Activated B cell treated with CpG ODN at 0.5 μM for 24 hours (primary cell): Measurements from ENCODE around the gene SYNDIG1L. TPM values are rescaled to one million over a fixed set of nuclear protein-coding genes. Genes with fewer than 3 reads are reported as not detected.

Experiments used
- ATAC-seq: fragments of 200-7000 bp; cut with Tn5 transposase; one replicate; pipeline ENCODE4 v1.10.0; 2021; ENCODE audit warnings: low read depth, mild to moderate bottlenecking, moderate library complexity
- CTCF ChIA-PET: fragments of 350-600 bp; sonication (Branson Sonifier 250); formaldehyde crosslinking; loops from one replicate; lab custom pipeline; 2021; ENCODE audit warnings: antibody characterized with exemption; lab: Charles Lee
- POLR2A ChIA-PET: fragments of 350-600 bp; sonication (Branson Sonifier 250); formaldehyde crosslinking; loops from one replicate; lab custom pipeline; 2021; ENCODE audit warnings: antibody characterized with exemption; lab: Charles Lee
- DNase-seq: peaks from one replicate; pipeline ENCODE4 v3.0.0; 2022
- H3K27ac Mint-ChIP-seq: one replicate; pipeline ENCODE4 v1.8.0; 2020; ENCODE audit warnings: mixed read lengths
- H3K27me3 Mint-ChIP-seq: one replicate; pipeline ENCODE4 v1.8.0; 2021; ENCODE audit warnings: mixed read lengths
- H3K36me3 Mint-ChIP-seq: one replicate; pipeline ENCODE4 v1.8.0; 2021; ENCODE audit warnings: low read depth, mixed read lengths
- H3K4me1 Mint-ChIP-seq: one replicate; pipeline ENCODE4 v1.8.0; 2021; ENCODE audit warnings: mixed read lengths
- H3K4me3 Mint-ChIP-seq: one replicate; pipeline ENCODE4 v1.8.0; 2020; ENCODE audit warnings: mild to moderate bottlenecking, mixed read lengths
- H3K9me3 Mint-ChIP-seq: one replicate; pipeline ENCODE4 v1.8.0; 2020; ENCODE audit warnings: mixed read lengths
- intact Hi-C: fragments of 100-400 bp; cut with micrococcal nuclease; formaldehyde crosslinking; loops from one replicate; pipeline ENCODE4 v1.15.1; 2024
- total RNA-seq: library from RNA; stranded (reverse); gene quantifications from 2 replicates; pipeline ENCODE4 v1.2.3, GENCODE V29; 2022
- TF ChIP-seq, protein P1 (sequence below): fragments of 200-600 bp; IDR thresholded peaks from one replicate; pipeline ENCODE4 v1.8.0; 2022; ENCODE audit warnings: antibody characterized with exemption, mild to moderate bottlenecking

The SYNDIG1L gene
- total RNA-seq, 1 donor from 2014 or later: not detected

DNA sequence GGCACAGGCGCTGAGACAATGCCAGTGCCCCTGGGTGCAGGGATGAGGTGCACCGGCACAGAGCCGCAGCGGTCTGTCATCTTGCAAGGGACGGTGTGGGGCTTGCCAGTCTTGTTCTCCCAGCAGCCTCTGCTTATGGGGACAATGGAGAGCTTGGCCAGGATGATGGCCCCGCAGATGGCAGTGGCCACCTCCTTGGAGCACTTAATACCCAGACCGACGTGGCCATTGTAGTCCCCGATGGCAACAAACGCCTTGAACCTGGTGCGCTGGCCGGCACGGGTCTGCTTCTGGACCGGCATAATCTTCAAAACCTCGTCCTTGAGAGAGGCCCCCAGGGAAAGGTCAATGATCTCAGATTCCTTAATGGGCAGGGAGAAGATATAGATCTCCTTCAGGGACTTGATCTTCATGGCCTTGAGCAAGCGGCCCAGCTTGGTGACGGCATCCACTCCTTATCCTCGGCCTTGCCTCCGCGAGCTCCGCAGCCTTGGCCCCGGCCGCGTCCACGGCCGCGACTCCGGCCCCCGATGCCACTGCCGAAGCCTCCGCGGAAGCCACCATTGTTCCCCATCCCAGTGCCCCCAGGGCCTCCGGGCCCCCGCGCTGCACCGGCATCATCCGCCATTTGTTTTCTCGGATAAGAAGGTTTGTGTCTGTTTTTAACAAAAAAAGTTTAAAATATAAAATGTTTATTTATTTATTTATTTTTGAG, 47.9 kb downstream of the SYNDIG1L start:
- Mint-ChIP-seq H3K4me1 (no peaks in the 10 kb centered on the region), H3K27ac (no peak overlapping the region), H3K36me3 (no peaks in the 10 kb centered on the region), H3K9me3 (no peaks in the 10 kb centered on the region), H3K4me3 (no peak overlapping the region), H3K27me3 (peaks cover 2% of the 10 kb centered on the region)
- TF ChIP-seq, protein P1, sequence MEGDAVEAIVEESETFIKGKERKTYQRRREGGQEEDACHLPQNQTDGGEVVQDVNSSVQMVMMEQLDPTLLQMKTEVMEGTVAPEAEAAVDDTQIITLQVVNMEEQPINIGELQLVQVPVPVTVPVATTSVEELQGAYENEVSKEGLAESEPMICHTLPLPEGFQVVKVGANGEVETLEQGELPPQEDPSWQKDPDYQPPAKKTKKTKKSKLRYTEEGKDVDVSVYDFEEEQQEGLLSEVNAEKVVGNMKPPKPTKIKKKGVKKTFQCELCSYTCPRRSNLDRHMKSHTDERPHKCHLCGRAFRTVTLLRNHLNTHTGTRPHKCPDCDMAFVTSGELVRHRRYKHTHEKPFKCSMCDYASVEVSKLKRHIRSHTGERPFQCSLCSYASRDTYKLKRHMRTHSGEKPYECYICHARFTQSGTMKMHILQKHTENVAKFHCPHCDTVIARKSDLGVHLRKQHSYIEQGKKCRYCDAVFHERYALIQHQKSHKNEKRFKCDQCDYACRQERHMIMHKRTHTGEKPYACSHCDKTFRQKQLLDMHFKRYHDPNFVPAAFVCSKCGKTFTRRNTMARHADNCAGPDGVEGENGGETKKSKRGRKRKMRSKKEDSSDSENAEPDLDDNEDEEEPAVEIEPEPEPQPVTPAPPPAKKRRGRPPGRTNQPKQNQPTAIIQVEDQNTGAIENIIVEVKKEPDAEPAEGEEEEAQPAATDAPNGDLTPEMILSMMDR: no peak
- intact Hi-C loops: no loop called here
- POLR2A ChIA-PET: no interaction called here
- ATAC-seq (no peak), DNase-seq (no peak)
- CTCF ChIA-PET: no interaction called here

DNA sequence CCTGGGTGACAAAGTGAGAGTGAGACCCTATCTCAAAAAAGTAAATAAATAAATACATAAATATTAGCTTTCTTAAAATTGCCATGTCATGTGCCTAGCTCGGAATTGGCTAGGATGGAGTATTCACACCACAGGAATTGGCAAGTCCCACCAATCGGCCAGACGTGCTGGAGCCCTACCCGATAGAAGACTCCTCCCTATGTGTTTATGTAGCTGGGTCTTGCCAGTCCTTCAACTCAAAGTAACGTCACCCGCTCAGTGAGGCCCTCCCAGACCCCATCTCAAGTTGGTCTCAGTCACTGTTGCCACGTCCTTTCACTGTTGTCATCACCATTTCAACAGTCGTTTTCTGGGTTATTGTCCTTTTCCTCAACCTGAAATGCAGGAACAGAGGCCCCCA, 57.6 kb downstream of the SYNDIG1L start:
- CTCF ChIA-PET: no interaction called here
- intact Hi-C loops: loop anchor here (10.0 kb wide), 1 partner anchor 316 kb away; no protein-coding TSS in a partner anchor
- H3K4me3 Mint-ChIP-seq: no peak overlapping the region

DNA sequence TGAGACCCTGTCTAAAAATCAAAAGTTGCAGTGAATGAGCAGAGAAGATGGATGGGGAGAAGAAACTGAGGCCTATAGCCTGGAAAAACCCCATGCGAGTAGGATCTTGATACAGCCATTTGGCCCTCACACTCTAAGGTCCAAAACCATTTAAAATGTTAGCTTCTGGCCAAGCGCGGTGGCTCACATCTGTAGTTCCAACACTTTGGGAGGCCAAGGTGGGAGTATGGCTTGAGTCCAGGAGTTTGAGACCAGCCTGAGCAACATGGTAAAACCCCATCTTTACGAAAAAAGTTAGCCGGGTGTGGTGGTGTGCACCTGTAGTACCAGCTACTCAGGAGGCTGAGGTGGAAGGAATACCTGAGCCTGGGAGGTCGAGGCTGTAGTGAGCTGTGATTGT, 58.0 kb downstream of the SYNDIG1L start:
- no peaks in the 10 kb centered on the region for H3K4me1 Mint-ChIP-seq
- intact Hi-C loops: loop anchor here (10.0 kb wide), 1 partner anchor 317 kb away; no protein-coding TSS in a partner anchor
- no peak overlapping the region for H3K4me3 Mint-ChIP-seq
- no peak for DNase-seq
- H3K9me3 Mint-ChIP-seq: no peaks in the 10 kb centered on the region
- ChIA-PET POLR2A (no interaction called here), CTCF (no interaction called here)
- H3K36me3 Mint-ChIP-seq: no peaks in the 10 kb centered on the region
- H3K27me3 Mint-ChIP-seq: no peaks in the 10 kb centered on the region
- TF ChIP-seq, protein P1: no peak
- ATAC-seq: no peak
- H3K27ac Mint-ChIP-seq: no peak overlapping the region

More for the DNA sequence above, 57.6 kb downstream of the SYNDIG1L start:
- Mint-ChIP-seq H3K27ac (no peak overlapping the region), H3K4me1 (no peaks in the 10 kb centered on the region), H3K27me3 (no peaks in the 10 kb centered on the region), H3K36me3 (no peaks in the 10 kb centered on the region), H3K9me3 (no peaks in the 10 kb centered on the region)
- TF ChIP-seq, protein P1: no peak
- POLR2A ChIA-PET: no interaction called here
- DNase-seq: no peak
- no peak for ATAC-seq

DNA sequence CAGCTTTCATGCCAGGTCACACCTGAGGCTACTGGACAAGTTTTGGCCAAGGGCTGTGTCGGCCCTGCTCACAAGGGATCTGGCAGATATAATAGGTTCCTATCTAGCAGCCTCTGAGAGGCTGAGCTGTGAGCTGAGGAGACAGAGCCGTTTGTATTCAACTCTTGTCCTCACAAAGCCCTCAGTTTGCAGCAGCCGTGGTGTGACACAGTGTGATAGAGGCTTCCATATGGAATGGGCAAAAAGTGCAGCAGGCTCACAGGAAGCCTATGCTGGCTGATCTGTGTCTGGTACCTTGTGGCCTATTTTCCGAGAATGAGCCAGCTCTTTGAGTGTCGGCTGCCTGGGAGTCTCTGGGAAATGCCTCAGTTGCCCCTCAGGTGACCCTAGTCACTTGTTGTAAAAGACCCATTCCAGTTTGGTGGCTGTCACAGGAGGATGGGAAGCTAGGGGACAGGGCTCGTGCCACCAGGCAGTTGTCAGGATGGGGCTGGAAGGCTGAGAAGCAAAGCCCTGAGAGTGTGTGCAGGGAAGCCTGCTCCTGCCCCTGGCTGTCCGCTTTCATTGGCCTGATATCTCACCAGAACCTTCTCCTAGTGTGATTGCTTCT, 61.6 kb downstream of the SYNDIG1L start:
- no peaks in the 10 kb centered on the region for H3K9me3 Mint-ChIP-seq
- intact Hi-C loops: loop anchor here (5.0 to 10.0 kb wide), 2 partner anchors 320 to 438 kb away; no protein-coding TSS in a partner anchor
- TF ChIP-seq, protein P1: no peak
- H3K27ac Mint-ChIP-seq: no peak overlapping the region
- peaks cover 3% of the 10 kb centered on the region for H3K4me1 Mint-ChIP-seq
- no peak for ATAC-seq
- peaks cover 1% of the 10 kb centered on the region for H3K27me3 Mint-ChIP-seq
- H3K36me3 Mint-ChIP-seq: no peaks in the 10 kb centered on the region
- ChIA-PET CTCF (interaction anchor here (1.5 to 2.3 kb wide), 4 partner anchors 37 to 126 kb away, joined by 3 to 14 read pairs (median 9); no protein-coding TSS in a partner anchor), POLR2A (no interaction called here)
- no peak overlapping the region for H3K4me3 Mint-ChIP-seq
- DNase-seq: no peak

DNA sequence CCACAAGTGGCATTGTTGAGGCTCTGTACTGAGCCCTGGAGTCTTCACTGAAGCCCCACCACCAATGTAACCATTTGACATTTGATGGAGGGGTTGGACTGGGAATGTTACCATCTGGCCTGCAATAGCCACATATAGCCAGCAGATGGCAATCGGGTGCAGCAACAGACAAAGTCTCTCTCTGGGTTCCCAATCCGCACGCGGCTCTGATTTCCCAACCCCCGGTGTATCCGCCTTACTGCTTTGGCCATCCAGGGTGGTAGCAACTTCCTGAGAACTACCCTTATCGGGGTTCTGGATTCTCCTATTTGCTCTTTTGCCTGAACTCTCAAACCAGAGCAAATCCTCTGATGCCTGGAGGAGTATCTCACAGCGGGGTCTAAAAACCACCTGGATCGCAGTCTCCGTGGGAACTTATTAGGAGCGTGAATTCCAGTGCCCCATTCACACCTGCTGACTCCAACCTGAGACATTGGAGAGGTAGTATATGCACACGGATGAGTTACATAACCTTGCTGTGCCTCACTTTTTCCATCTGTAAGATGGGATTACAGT, 63.6 kb downstream of the SYNDIG1L start:
- peaks cover 3% of the 10 kb centered on the region for H3K4me1 Mint-ChIP-seq
- ChIA-PET CTCF (interaction anchor here (1.2 to 2.3 kb wide), 3 partner anchors 116 to 130 kb away, joined by 3 to 14 read pairs (median 13); no protein-coding TSS in a partner anchor), POLR2A (no interaction called here)
- no peaks in the 10 kb centered on the region for H3K9me3 Mint-ChIP-seq
- no peak overlapping the region for H3K4me3 Mint-ChIP-seq
- TF ChIP-seq, protein P1: peak; percentile 80
- ATAC-seq (peak; percentile 87), DNase-seq (peak; percentile 56)
- H3K27me3 Mint-ChIP-seq: peaks cover 2% of the 10 kb centered on the region
- H3K36me3 Mint-ChIP-seq: no peaks in the 10 kb centered on the region
- H3K27ac Mint-ChIP-seq: no peak overlapping the region
- intact Hi-C loops: loop anchor here (1.0 to 10.0 kb wide), 6 partner anchors 39 to 440 kb away; partner anchors contain the start of gene LTBP2
